ENCODE data around the gene CEP72.

DNA sequence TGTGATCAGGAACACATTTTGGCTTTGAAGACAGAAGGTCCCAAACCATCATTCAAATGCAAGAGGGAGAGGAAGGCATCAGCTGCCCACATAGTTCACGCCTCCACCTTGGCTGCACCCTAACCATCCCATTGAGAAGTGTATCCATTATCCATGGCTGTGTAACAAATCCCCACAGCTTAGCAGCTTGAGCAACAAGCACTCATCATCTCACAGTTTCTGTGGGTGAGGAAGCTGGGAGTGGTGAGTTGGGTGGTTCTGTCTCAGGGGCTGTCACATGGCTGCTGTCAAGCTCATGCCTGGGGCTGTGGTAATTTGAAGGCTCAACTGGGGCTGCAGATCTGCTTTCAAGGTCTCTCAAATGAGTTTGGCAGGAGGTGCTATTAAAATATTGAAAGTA is 23.0 kb upstream of the CEP72 start:
- TF ChIP-seq, protein P1, sequence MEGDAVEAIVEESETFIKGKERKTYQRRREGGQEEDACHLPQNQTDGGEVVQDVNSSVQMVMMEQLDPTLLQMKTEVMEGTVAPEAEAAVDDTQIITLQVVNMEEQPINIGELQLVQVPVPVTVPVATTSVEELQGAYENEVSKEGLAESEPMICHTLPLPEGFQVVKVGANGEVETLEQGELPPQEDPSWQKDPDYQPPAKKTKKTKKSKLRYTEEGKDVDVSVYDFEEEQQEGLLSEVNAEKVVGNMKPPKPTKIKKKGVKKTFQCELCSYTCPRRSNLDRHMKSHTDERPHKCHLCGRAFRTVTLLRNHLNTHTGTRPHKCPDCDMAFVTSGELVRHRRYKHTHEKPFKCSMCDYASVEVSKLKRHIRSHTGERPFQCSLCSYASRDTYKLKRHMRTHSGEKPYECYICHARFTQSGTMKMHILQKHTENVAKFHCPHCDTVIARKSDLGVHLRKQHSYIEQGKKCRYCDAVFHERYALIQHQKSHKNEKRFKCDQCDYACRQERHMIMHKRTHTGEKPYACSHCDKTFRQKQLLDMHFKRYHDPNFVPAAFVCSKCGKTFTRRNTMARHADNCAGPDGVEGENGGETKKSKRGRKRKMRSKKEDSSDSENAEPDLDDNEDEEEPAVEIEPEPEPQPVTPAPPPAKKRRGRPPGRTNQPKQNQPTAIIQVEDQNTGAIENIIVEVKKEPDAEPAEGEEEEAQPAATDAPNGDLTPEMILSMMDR (IDR thresholded peaks at IDR 0.05) = no peak
- TF ChIP-seq SIN3A (IDR thresholded peaks at IDR 0.05; ENCODE audit: borderline replicate concordance, insufficient read depth, low read depth, low read length) = no peak
- TF ChIP-seq, protein P2, sequence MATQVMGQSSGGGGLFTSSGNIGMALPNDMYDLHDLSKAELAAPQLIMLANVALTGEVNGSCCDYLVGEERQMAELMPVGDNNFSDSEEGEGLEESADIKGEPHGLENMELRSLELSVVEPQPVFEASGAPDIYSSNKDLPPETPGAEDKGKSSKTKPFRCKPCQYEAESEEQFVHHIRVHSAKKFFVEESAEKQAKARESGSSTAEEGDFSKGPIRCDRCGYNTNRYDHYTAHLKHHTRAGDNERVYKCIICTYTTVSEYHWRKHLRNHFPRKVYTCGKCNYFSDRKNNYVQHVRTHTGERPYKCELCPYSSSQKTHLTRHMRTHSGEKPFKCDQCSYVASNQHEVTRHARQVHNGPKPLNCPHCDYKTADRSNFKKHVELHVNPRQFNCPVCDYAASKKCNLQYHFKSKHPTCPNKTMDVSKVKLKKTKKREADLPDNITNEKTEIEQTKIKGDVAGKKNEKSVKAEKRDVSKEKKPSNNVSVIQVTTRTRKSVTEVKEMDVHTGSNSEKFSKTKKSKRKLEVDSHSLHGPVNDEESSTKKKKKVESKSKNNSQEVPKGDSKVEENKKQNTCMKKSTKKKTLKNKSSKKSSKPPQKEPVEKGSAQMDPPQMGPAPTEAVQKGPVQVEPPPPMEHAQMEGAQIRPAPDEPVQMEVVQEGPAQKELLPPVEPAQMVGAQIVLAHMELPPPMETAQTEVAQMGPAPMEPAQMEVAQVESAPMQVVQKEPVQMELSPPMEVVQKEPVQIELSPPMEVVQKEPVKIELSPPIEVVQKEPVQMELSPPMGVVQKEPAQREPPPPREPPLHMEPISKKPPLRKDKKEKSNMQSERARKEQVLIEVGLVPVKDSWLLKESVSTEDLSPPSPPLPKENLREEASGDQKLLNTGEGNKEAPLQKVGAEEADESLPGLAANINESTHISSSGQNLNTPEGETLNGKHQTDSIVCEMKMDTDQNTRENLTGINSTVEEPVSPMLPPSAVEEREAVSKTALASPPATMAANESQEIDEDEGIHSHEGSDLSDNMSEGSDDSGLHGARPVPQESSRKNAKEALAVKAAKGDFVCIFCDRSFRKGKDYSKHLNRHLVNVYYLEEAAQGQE (IDR thresholded peaks at IDR 0.05; ENCODE audit: insufficient read depth in 1 of 2, low read depth in 2 of 2, low read length in 1 of 2) = no peak
